HK-2 (cell line): Measurements from ENCODE around the gene OR5H6.
"Not testable (repeated sequence)": the region's sequence is repeated elsewhere in the genome, so short reads cannot be mapped to it uniquely, and the experiment has no call there.

ENCODE experiments used
- DNase-seq: peaks from one replicate; pipeline ENCODE4 v3.0.0-alpha.2; 2018; ENCODE audit not compliant: unreplicated experiment

The OR5H6 gene

GRCh38 chr3:98263944-98264343, at the start of gene OR5H6:
OR5H6 (plus strand) TSS chr3:98264244; CDS start chr3:98264333, 89 bp downstream.
- no peak for DNase-seq

DNA sequence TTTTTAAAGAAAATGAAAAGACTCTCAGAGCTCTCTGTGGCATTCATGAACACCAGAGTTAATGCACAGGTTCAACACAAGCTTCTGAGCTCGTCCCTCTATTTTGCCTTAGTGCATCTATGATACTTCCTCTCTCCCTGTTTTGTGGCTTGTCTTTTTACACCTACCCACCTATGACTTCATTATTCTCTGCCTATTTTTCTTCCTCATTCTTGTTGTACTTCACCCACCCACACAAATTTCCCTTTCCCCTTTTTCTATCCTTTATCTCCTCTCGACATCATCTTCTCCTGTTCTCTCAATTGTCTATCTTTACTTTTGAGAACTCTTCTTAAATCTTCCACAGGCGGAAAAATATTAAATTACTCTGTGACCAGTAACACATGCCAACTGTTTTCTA, 49.0 kb upstream of the OR5H6 start:
- DNase-seq, result no peak

GRCh38 chr3:98223907-98224672, 40.0 kb upstream of the OR5H6 start:
- DNase-seq, result no peak

GRCh38 chr3:98232489-98232888, 31.6 kb upstream of the OR5H6 start:
- DNase-seq, result no peak

DNA sequence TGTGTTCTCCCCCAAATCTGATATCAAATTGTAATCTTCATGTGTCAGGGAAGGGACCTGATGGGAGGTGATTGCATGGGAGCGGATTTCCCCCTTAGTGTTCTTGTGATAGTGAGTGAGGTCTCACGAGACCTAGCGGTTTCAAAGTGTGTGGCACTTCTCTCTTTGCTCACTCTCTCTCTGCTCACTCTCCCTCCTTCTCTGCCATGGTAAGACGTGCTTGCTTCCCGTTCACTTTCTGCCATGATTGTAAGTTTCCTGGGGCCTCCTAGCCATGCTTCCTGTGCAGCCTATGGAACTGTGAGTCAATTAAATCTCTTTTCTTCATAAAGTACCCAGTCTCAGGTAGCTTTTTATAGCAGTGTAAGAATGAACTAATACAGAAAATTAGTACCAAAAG, 30.6 kb upstream of the OR5H6 start:
- DNase-seq, result no peak

DNA sequence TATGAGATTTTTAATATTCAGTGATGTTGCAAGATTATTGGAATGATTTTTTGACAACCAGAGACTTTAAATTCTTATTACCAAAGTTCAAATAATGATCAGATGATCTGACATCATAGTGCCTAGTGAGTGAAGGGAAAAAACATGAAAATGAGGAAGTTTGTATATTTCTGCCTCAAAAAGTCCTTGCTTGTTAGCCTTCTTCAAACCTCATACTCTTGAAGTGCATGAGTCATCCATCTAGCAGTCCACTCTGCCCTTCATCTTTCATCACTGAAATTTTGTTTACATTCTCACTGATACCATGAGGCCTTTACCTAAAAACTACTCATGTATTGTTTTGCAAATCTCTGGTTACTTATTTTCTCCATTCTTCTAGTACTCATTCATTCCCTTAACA, 23.9 kb upstream of the OR5H6 start:
- no peak for DNase-seq

DNA sequence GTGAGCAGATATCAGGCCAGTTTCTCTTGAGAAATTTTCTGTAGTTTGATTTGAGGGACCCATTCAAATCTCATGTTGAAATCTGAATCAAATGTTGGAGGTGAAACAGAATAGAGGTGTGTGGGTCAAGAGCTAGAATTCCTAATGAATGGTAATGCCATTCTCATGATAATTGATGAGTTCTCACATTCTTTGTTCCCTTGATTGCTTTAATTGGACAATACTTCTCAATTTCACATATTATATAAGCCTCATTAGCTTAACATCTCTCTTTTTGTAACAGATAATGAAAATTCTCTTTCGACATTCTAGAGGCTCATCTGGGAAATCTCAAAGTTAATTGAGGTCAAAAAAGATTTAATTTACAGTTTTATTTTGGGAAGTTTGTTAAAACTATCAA, 21.9 kb upstream of the OR5H6 start:
- DNase-seq, result no peak

- DNase-seq, result no peak
Measured at GRCh38 chr3:98243843-98244242, 20.2 kb upstream of the OR5H6 start.

DNA sequence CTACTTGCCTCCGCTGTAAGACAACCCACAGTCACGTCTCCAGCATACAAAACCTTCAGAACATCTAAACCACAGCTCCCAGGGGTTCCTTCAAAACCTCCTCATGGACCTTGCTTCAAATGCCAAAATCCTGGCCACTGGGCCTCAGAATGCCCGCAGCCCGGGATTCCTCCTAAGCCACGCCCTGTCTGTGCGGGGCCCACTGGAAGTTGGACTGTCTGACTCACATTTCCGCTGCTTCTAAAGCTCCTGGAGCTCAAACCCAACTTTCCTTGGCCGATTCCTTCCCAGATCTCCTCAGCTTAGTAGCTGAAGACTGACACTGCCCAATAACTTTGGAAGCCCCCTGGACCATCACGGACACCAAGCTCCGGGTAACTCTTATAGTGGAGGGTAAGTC, 17.9 kb upstream of the OR5H6 start:
- DNase-seq, result no peak

DNA sequence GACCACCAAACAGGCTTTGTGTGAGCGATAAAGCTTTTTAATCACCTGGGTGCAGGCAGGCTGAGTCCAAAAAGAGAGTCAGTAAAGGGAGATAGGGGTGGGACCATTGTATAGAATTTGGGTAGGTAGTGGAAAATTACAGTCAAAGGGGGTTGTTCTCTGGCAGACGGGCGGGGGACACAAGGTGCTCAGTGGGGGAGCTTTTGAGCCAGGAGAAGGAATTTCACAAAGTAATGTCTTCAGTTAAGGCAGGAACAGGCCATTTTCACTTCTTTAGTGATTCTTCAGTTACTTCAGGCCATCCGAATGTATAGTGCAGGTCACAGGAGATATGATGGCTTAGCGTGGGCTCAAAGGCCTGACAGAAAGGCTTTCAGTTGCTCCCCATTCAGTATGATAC, 8.0 kb upstream of the OR5H6 start:
- not testable (repeated sequence) for DNase-seq

DNA sequence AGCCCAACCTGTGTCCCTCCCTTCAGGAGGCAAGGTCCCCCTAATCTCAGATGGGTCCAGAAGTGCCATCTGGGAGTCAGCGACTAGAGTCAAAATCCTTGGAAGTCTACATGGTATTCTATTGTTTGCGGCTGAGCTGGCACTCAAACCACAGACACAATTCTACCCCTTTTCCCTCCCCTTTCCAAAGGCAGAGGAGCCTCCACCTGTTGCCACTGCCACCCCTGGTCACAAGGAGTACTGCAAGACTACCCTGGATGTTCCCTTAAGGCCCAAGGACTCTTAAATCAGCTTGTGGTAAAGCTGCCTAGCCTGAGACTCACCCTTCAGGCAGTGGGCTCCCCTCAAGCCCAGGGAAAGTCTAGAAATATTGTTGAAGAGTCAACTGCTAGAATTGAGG, 4.3 kb upstream of the OR5H6 start:
- DNase-seq, result no peak

- no peak for DNase-seq
Measured at GRCh38 chr3:98262046-98262445, 2.0 kb upstream of the OR5H6 start.

GRCh38 chr3:98269846-98270245, 5.8 kb downstream of the OR5H6 start:
- no peak for DNase-seq

GRCh38 chr3:98272126-98272525, 8.1 kb downstream of the OR5H6 start:
- DNase-seq, result no peak

DNA sequence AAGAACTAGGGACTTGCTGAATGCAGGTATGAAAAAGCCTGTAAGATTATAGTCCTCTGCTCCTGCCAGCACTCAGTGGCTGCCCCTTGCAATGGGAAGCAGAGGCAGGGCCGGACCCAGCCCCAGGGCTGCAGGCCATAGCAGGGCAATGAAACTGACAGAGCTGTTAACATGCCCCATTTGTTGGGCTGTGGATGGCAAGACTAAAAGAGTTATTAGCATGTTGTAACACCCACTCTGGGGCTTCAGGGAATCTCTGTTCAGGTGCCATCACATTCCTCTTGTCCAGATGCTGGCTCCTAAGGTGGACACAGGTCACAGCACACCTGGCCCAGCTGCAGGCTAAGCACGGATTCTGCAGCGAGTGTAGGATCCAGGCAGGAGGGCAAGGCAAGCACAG, 10.9 kb downstream of the OR5H6 start:
- no peak for DNase-seq

DNA sequence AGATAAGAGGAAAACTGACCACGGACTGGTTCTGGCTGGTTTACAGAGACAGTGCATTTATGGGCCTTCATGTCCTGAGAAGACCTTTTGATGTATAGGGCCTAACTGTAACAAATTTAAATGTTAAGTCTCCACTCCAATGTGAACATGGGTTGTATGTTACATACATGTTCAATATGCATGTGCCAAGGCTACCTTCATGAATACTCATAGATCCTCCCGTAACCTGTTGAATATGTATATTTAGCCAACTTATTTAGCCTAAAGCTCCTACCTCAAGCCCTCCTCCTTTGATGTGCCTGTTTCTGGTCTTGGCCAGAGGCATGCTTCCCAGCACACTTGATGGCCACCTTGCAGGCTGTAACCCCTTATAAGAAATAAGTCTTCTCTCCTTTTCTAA, 18.2 kb downstream of the OR5H6 start, which contains the start of gene OR5H2:
TSS of gene OR5H2 (plus strand) at position 301 of the 400 bp plus-strand sequence. CDS start 398 bp downstream, outside the sequence.
- no peak for DNase-seq

DNA sequence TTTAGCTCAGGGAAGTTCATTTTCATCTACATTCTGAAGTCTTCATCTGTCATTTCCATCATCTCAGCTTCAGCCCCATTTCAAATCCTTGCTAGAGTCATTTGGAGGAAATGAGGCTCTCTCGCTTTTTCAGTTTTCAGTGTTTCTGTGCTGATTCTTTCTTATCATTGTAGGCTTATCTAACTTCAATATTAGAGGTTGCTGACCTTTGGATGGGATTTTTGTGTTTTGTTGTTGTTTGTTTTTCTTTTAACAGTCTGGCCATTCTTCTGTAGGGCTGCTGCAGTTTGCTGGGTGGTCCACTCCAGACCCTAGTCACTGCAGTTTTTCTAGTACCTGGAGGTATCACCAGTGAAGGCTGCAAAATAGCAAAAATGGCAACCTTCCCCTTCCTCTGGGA, 26.9 kb downstream of the OR5H6 start:
- DNase-seq, result no peak

- no peak for DNase-seq
Measured at GRCh38 chr3:98291332-98291957, 27.4 kb downstream of the OR5H6 start.
